ENCODE measurements around the gene CD2BP2.
"Not testable (repeated sequence)": the region's sequence is repeated elsewhere in the genome, so short reads cannot be mapped to it uniquely, and the experiment has no call there.

CD2BP2 gene

GRCh38 chr16:30341971-30342370 lies 13.1 kb downstream of the CD2BP2 start:
- DNase-seq (ENCODE audit: low spot score) = not testable (repeated sequence)

DNA sequence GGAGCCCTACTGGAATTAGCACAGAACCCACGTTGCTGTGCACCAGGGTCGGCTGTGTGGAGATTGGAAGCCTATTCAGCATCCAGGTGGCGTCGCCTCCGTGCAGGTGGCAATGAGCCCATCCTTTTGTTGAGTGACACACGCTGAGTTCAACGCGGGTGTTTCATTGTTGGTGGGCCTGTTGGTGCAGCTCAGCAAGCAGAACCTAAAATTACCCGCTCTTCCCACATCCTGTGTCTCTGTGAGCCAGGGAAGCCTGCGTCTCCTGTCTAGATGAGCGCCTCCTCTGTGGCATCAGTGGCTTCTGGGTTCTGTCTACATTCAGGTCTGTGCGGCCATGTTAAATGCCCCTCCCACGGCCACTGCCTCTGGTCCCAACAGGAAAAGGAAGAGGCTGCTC lies 14.5 kb downstream of the CD2BP2 start:
- DNase-seq (ENCODE audit: low spot score) = no peak

DNA sequence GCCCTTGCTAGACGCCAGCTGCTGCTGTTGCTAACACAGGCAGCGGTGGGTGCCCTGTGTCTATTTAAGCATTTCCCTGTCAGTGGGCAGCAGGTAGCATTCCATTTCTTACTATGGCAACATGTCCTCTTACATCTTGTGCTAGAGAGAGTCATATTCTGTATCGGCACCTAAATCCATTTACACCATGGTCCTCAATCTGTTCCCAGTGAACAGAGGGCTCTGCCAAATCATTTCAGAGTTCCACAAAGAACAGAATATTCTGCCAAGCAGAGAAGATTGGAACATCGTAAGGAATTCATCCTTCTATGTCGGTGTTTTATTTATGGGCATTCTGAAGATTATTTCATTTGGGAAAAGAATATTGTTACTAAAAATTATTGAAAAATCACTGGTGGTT lies 16.4 kb downstream of the CD2BP2 start:
- DNase-seq (ENCODE audit: low spot score) = not testable (repeated sequence)

DNA sequence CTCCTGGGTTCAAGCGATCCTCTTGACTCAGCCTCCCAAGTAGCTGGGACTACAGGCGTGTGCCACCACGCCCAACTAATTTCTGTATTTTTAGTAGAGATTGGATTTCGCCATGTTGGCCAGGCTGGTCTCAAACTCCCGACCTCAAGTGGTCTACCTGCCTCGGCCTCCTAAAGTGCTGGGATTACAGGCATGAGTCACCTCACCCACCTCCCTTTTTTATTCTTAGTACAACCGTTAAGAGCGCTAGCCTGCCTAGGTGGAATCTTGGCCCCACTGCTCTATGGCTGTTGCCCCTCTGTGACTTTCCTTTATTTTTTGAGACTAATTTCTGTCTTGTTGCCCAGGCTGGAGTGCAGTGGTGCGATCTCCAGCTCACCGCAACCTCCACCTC lies 17.1 kb downstream of the CD2BP2 start:
- not testable (repeated sequence) for DNase-seq (ENCODE audit: low spot score)

- no peak for DNase-seq (ENCODE audit: low spot score)
Observed at GRCh38 chr16:30335598-30336474, 19.3 kb downstream of the CD2BP2 start.

GRCh38 chr16:30335028-30335597 lies 20.0 kb downstream of the CD2BP2 start:
- DNase-seq (ENCODE audit: low spot score) = peak; percentile 16

DNA sequence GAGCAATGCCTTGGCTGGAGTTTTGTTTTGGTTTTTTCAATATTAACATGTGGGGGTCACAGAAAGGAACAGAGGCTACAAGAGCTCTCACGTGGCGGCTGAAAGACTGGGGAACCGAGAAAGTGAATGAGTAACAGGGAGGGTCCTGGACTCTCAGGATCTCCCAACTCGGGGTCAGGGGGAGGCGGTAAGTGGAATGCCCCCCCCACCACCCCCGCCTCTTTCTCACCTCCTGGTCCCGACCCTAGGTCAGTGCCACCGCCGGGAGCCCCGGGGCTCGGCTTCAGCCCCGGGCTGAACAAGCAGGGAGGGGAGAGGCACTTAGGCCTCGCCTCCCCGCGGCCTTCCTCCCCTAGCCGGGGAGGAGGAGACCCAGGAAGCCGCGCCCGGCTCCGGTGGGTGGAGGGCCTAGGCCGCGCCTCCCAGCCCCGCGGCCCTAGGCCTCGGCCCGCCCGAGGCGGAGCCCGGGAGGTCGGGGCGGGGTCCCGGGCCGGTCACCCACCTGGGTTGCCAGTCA lies 20.6 kb downstream of the CD2BP2 start:
- DNase-seq (ENCODE audit: low spot score) = not testable (repeated sequence)

DNA sequence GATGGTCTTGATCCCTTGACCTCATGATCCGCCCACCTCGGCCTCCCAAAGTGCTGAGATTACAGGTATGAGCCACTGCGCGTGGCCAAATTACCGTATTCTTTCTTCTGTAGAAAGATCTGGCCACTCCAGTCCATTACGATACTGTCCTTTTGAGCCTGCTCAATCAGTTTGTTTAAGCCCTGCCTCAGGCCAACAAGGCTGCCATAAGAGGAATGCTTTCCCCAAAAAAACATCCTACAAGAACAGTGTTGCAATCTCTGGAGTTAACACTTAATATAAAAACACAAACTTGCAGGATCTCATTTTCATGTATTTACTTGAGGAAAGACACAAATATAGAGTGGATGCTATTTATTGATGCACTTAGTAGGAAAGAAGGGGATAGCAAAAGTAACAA lies 30.9 kb downstream of the CD2BP2 start:
- not testable (repeated sequence) for DNase-seq (ENCODE audit: low spot score)

- DNase-seq (ENCODE audit: low spot score) = not testable (repeated sequence)
Observed at GRCh38 chr16:30318647-30319046, 36.5 kb downstream of the CD2BP2 start.

DNA sequence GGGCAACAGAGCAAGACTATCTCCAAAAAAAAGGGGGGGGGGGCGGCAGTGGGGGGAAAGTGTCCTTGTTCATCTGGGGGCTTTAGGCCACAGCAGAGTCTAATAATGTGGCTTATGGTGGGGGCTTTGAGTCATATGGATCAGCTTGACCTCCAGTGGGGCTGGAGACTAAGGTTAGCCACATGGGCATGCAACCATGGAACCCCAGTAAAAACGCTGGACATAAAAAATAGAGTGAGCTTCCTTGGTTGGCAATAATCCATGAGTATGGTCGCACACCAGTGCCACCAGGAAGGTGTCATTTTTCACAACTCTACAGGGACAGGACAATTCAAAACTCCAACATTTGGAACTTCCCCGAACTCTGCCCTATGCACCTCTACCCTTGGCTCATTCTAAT lies 44.2 kb downstream of the CD2BP2 start:
- DNase-seq (ENCODE audit: low spot score) = not testable (repeated sequence)

DNA sequence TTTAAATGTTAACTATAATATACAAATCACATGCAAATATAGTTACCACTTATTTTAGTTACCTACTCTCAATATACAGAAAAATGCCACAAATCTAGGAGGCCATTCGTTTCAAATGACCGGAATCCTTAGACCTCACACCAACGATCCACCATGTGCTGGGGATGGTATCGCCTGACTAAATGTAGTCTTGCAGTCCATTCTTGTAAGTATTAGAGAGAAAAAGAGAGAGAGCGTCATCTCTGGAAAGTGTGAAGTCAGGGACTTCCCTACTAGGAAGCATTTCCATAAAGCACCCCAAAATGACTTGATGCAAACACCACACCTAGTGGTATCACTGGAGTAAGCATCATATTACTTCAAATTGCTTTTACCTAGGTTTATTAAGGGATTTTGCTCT lies 45.9 kb downstream of the CD2BP2 start:
- not testable (repeated sequence) for DNase-seq (ENCODE audit: low spot score)

Measured in COLO829 (cell line).